ENCODE data around the gene SPINK4. TPM values are rescaled to one million over a fixed set of nuclear protein-coding genes. Genes with fewer than 3 reads are reported as not detected.
A peak's percentile ranks its signal among the peaks of the same experiment; 100 is the strongest.

SPINK4 gene
- total RNA-seq, 1 experiment from 2014 or later: not detected

- Histone ChIP-seq H3K27me3 (no peaks in the 10 kb centered on the region), H3K36me3 (peaks cover 29% of the 10 kb centered on the region), H3K4me3 (no peak overlapping the region), H3K9me3 (no peaks in the 10 kb centered on the region)
- DNase-seq: no peak
These were observed 30.2 kb downstream of the SPINK4 start for GRCh38 chr9:33270146-33270545.

DNA sequence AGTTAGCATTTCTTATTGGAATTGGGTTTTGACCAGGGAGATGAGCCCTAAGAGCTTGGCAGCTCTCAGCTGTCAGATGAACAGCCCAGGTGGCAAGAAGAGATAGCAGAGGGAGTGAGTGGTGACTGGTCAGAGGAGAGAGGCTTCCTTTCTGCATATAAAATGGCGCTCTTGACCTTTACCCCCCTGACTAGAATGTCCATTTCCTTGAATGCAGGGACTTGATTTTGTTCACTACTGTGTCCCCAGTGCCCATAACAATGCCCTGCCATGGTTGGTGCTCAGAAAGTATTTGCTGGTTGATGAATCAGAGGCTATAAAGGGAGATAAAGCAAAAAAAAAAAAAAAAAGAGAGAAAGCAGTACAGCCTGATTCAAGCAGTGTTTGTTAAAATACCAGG is 32.1 kb downstream of the SPINK4 start:
- H3K9me3 ChIP-seq: no peaks in the 10 kb centered on the region
- H3K36me3 ChIP-seq: peaks cover 30% of the 10 kb centered on the region
- H3K4me3 ChIP-seq: no peak overlapping the region
- no peak for DNase-seq
- no peaks in the 10 kb centered on the region for H3K27me3 ChIP-seq

DNA sequence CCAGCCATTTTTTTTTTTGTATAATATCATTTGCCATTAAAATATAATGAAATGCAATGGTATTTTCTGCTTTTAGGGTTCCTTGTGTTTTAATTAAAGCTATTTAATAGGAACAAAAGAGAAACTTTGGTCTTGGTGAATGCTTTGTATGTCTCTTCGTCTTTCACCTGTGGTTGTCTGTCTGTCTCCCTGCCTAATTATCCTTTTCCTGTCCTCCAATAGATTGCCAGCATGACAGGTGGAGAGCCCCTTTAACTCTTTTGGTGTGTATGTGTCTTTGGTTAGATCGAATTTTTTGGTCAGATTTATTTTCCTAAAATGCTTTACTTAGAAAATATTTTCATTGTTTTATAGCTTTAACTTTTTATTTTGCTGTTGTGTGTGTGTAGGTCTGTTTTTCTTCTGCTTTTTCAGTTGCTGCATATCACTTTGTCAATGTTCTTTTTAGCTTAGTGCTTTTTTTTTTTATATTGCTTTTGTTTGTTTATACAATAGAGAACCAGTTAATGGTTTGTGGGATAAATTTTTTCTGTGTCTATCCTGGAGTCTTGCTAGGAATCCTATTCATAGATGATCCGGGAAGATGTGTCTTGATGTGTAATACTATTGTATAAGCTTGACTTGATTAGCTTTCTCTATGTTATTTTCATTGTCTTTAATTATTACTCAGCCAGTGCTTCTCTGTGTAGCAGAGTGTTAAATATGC is 33.5 kb downstream of the SPINK4 start:
- Histone ChIP-seq H3K27me3 (no peaks in the 10 kb centered on the region), H3K4me3 (no peak overlapping the region), H3K9me3 (no peaks in the 10 kb centered on the region), H3K36me3 (peaks cover 36% of the 10 kb centered on the region)
- no peak for DNase-seq

- no peaks in the 10 kb centered on the region for H3K9me3 ChIP-seq
- H3K36me3 ChIP-seq: peaks cover 35% of the 10 kb centered on the region
- no peaks in the 10 kb centered on the region for H3K27me3 ChIP-seq
- DNase-seq: no peak
- no peak overlapping the region for H3K4me3 ChIP-seq
These were observed 34.0 kb downstream of the SPINK4 start for GRCh38 chr9:33273972-33274328.

GRCh38 chr9:33277484-33277883 is 37.5 kb downstream of the SPINK4 start:
- no peaks in the 10 kb centered on the region for H3K9me3 ChIP-seq
- no peak overlapping the region for H3K4me3 ChIP-seq
- no peaks in the 10 kb centered on the region for H3K27me3 ChIP-seq
- peaks cover 27% of the 10 kb centered on the region for H3K36me3 ChIP-seq
- no peak for DNase-seq

GRCh38 chr9:33285502-33285901 is 45.5 kb downstream of the SPINK4 start:
- no peaks in the 10 kb centered on the region; the same call in 1 of the 2 replicates for H3K36me3 ChIP-seq
- DNase-seq: no peak
- H3K4me3 ChIP-seq: no peak overlapping the region
- H3K9me3 ChIP-seq: no peaks in the 10 kb centered on the region
- H3K27me3 ChIP-seq: no peaks in the 10 kb centered on the region

- no peaks in the 10 kb centered on the region for H3K9me3 ChIP-seq
- peaks cover 3% of the 10 kb centered on the region for H3K36me3 ChIP-seq
- peak; percentile 32 for DNase-seq
- no peak overlapping the region for H3K4me3 ChIP-seq
- H3K27me3 ChIP-seq: no peaks in the 10 kb centered on the region
These were observed 47.1 kb downstream of the SPINK4 start for GRCh38 chr9:33287087-33287490.

GRCh38 chr9:33288235-33288634 is 48.3 kb downstream of the SPINK4 start:
- no peak for DNase-seq
- no peaks in the 10 kb centered on the region for H3K9me3 ChIP-seq
- H3K4me3 ChIP-seq: no peak overlapping the region

GRCh38 chr9:33288828-33289483 is 49.0 kb downstream of the SPINK4 start:
- H3K36me3 ChIP-seq: peaks cover 21% of the 10 kb centered on the region
- H3K9me3 ChIP-seq: no peaks in the 10 kb centered on the region
- no peaks in the 10 kb centered on the region for H3K27me3 ChIP-seq
- H3K4me3 ChIP-seq: no peak overlapping the region
- no peak for DNase-seq

More at GRCh38 chr9:33288235-33288634, 48.3 kb downstream of the SPINK4 start:
- H3K27me3 ChIP-seq: no peaks in the 10 kb centered on the region
- peaks cover 14% of the 10 kb centered on the region for H3K36me3 ChIP-seq

DNA sequence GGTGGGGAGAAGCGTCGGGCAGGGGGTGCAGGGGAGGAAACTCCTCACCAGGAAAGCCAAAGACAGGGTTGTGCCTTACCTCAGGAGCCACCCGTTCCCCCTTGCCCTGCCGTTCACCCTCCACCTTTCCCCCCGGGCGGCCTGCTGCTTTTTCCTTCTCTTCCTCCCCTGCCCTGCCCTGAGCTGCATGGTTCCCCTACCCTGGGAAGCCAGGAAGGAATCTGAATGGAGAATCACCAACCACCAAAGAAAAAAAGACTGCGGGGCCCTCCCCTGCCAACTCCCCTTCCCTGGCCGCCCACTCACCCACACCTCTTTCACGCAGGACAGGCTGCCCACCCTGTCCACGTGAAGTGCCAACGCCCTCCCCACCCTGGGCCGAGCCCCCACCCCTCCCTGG is 49.5 kb downstream of the SPINK4 start:
- Histone ChIP-seq H3K4me3 (peak overlapping the region; percentile 87), H3K36me3 (peaks cover 27% of the 10 kb centered on the region), H3K27me3 (no peaks in the 10 kb centered on the region), H3K9me3 (no peaks in the 10 kb centered on the region)
- peak; percentile 26 for DNase-seq

GRCh38 chr9:33289936-33290246 is 49.9 kb downstream of the SPINK4 start:
- peak overlapping the region; percentile 87 for H3K4me3 ChIP-seq
- no peaks in the 10 kb centered on the region for H3K27me3 ChIP-seq
- no peaks in the 10 kb centered on the region for H3K9me3 ChIP-seq
- H3K36me3 ChIP-seq: peaks cover 29% of the 10 kb centered on the region
- no peak for DNase-seq

- no peaks in the 10 kb centered on the region for H3K9me3 ChIP-seq
- peak within 1 kb of the TSS; percentile 87 for H3K4me3 ChIP-seq
- DNase-seq: peak; percentile 96
- H3K36me3 ChIP-seq: peaks cover 33% of the 10 kb centered on the region
- no peaks in the 10 kb centered on the region for H3K27me3 ChIP-seq
These were observed 50.5 kb downstream of the SPINK4 start, which contains the start of gene NFX1 for GRCh38 chr9:33290247-33291030. Gene NFX1, plus strand, starts transcription at chr9:33290516. Its CDS starts 57 bp downstream, at chr9:33290573.

DNA sequence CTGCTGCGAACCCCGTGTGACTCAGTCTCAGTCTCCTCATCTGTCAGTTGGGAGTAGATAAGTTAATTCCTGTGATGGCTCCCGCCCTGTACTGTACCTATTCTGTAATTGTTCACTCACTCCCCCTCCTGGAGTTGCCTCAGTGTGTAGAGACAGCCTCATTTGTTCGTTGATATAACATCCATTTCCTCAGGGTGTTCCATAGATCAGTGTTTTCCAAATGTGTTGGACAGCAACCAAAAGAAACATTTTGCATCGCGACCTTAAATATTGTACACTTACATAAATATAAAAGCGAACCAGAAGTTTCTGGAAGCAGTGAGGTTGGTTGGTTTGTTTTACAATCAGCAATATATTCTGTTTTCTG is 51.0 kb downstream of the SPINK4 start:
- DNase-seq: no peak
- Histone ChIP-seq H3K4me3 (peak overlapping the region; percentile 87), H3K36me3 (peaks cover 38% of the 10 kb centered on the region), H3K27me3 (no peaks in the 10 kb centered on the region), H3K9me3 (no peaks in the 10 kb centered on the region)

DNA sequence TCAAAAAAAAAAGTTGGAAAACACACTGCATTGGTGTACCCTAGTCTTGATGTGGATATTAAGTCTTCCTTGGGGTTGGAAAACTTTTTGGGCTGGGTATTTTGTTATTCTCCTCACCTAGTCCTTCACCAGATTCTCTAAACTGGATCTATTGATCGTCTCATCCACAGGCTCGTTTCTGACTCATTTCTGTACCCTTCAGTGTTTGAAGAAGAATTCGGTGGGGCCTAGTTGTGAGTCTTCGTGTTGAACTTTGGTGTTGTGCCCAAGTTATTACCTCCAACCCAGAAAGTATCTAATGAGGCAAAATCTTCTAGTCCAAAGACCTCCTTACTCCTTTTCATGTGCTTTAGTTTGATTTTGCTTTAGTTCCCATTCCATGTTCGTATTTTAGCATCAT is 51.9 kb downstream of the SPINK4 start:
- Histone ChIP-seq H3K9me3 (no peaks in the 10 kb centered on the region), H3K36me3 (peaks cover 47% of the 10 kb centered on the region), H3K4me3 (no peak overlapping the region), H3K27me3 (no peaks in the 10 kb centered on the region)
- DNase-seq: no peak

GRCh38 chr9:33293782-33294181 is 53.8 kb downstream of the SPINK4 start:
- Histone ChIP-seq H3K27me3 (no peaks in the 10 kb centered on the region), H3K36me3 (peaks cover 66% of the 10 kb centered on the region), H3K9me3 (no peaks in the 10 kb centered on the region), H3K4me3 (no peak overlapping the region)
- no peak for DNase-seq

DNA sequence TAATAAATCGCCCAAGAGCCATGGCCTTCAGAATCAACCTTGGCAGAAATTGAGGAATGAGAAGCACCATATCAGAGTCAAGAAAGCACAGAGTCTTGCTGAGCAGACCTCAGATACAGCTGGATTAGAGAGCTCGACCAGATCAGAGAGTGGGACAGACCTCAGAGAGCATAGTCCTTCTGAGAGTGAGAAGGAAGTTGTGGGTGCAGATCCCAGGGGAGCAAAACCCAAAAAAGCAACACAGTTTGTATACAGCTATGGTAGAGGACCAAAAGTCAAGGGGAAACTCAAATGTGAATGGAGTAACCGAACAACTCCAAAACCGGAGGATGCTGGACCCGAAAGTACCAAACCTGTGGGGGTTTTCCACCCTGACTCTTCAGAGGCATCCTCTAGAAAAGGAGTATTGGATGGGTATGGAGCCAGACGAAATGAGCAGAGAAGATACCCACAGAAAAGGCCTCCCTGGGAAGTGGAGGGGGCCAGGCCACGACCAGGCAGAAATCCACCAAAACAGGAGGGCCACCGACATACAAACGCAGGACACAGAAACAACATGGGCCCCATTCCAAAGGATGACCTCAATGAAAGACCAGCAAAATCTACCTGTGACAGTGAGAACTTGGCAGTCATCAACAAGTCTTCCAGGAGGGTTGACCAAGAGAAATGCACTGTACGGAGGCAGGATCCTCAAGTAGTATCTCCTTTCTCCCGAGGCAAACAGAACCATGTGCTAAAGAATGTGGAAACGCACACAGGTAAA is 54.9 kb downstream of the SPINK4 start:
- no peak for DNase-seq
- Histone ChIP-seq H3K4me3 (no peak overlapping the region), H3K27me3 (no peaks in the 10 kb centered on the region), H3K9me3 (no peaks in the 10 kb centered on the region), H3K36me3 (peaks cover 76% of the 10 kb centered on the region)

- H3K9me3 ChIP-seq: no peaks in the 10 kb centered on the region
- H3K36me3 ChIP-seq: peaks cover 82% of the 10 kb centered on the region
These were observed 55.6 kb downstream of the SPINK4 start for GRCh38 chr9:33295571-33295970.

More at GRCh38 chr9:33295571-33295970, 55.6 kb downstream of the SPINK4 start:
- Histone ChIP-seq H3K4me3 (no peak overlapping the region), H3K27me3 (no peaks in the 10 kb centered on the region)
- DNase-seq: no peak

All from MG63 (cell line).